HEK293T (cell line): ENCODE results near the gene REXO1.

Source experiments
- ARNT ChIP-seq: fragments of 450-650 bp; IDR thresholded peaks from 2 replicates; pipeline ENCODE4 v1.6.1; 2017; ENCODE audit warnings: mild to moderate bottlenecking
- BHLHE40 ChIP-seq: fragments of 450-650 bp; IDR thresholded peaks from 2 replicates; pipeline ENCODE4 v1.6.1; 2016; ENCODE audit warnings: mild to moderate bottlenecking, moderate library complexity, borderline replicate concordance
- CTBP1 ChIP-seq: fragments of 450-650 bp; IDR thresholded peaks from 2 replicates; pipeline ENCODE4 v1.6.1; 2016; ENCODE audit warnings: borderline replicate concordance
- ELF4 ChIP-seq: fragments of 450-650 bp; IDR thresholded peaks from 2 replicates; pipeline ENCODE4 v1.6.1; 2017; ENCODE audit warnings: antibody characterized with exemption
- FOXA1 ChIP-seq: fragments of 450-650 bp; IDR thresholded peaks from 2 replicates; pipeline ENCODE4 v1.6.1; 2016; ENCODE audit warnings: mild to moderate bottlenecking
- FOXK2 ChIP-seq: fragments of 450-650 bp; IDR thresholded peaks from 2 replicates; pipeline ENCODE4 v1.6.1; 2016; ENCODE audit warnings: mild to moderate bottlenecking
- FOXM1 ChIP-seq: fragments of 450-650 bp; IDR thresholded peaks from 2 replicates; pipeline ENCODE4 v1.6.1; 2017; ENCODE audit warnings: mild to moderate bottlenecking, borderline replicate concordance
- HDGF ChIP-seq: fragments of 450-650 bp; IDR thresholded peaks from 2 replicates; pipeline ENCODE4 v1.6.1; 2017; ENCODE audit warnings: antibody characterized with exemption, borderline replicate concordance
- NFRKB ChIP-seq: fragments of 450-650 bp; IDR thresholded peaks from 2 replicates; pipeline ENCODE4 v1.6.1; 2016; ENCODE audit warnings: mild to moderate bottlenecking, moderate library complexity
- PKNOX1 ChIP-seq: fragments of 450-650 bp; IDR thresholded peaks from 2 replicates; pipeline ENCODE4 v1.6.1; 2016
- SP1 ChIP-seq: fragments of 450-650 bp; IDR thresholded peaks from 2 replicates; pipeline ENCODE4 v1.6.1; 2017
- SUZ12 ChIP-seq: fragments of 450-650 bp; IDR thresholded peaks from 2 replicates; pipeline ENCODE4 v1.6.1; 2016; ENCODE audit warnings: mild to moderate bottlenecking
- TARDBP ChIP-seq: fragments of 450-650 bp; IDR thresholded peaks from 2 replicates; pipeline ENCODE4 v1.6.1; 2016
- ZNF384 ChIP-seq: fragments of 450-650 bp; IDR thresholded peaks from 2 replicates; pipeline ENCODE4 v1.6.1; 2016

- TF ChIP-seq BHLHE40: no peak
- no peak for TF ChIP-seq ELF4
- TF ChIP-seq TARDBP: no peak
- TF ChIP-seq FOXA1: no peak
- TF ChIP-seq PKNOX1: no peak
- TF ChIP-seq ZNF384: no peak
- TF ChIP-seq SUZ12: no peak
- no peak for TF ChIP-seq SP1
- no peak for TF ChIP-seq FOXK2
- no peak for TF ChIP-seq NFRKB
- TF ChIP-seq HDGF: no peak
- TF ChIP-seq FOXM1: no peak
- no peak for TF ChIP-seq CTBP1
- TF ChIP-seq ARNT: no peak
Observed at GRCh38 chr19:1775951-1776605, 72.2 kb downstream of the REXO1 start.
